ENCODE results near the gene C10orf71. TPM values are rescaled to one million over a fixed set of nuclear protein-coding genes. Genes with fewer than 3 reads are reported as not detected.

C10orf71 gene
- total and polyA plus RNA-seq, 2 of the 8 experiments (the other 6 are each of a cell fraction or from before 2014, with no cell fraction given), result not detected

DNA sequence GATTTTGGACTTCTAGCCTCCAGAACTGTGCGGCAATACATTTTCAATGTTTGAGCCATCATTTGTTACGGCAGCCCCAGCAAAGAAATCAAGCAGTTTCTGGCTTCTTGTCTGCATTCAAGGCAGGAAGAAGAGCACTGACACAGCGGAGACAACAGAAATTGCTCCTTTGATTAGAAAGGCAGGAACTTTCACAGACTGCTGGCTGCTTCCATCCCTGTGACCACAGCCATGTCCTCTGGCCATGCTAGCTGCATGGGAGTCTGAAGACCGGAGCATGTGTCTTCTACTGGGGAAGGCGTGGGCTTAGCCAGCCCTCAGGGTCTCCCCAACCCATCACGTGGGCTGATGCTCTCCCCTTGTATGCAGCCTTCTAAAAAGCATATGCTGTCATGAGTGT is 19.1 kb downstream of the C10orf71 start:
- no peak overlapping the region for H2AK5ac ChIP-seq (ENCODE audit: low read depth, low read length)
- WGBS, 2 experiments (ENCODE audit: extremely low coverage in 1 of 2, insufficient coverage in 1 of 2, insufficient read length in 1 of 2, insufficient replicate concordance in 2 of 2, low coverage in 1 of 2, low lambda C conversion rate in 2 of 2, missing lambda C conversion rate in 1 of 2), result 95% methylated on average over 5 of the region's 6 CpGs; no CpG with 5 or more reads in 1 of the 2 experiments

More for the DNA sequence above, 19.1 kb downstream of the C10orf71 start:
- Histone ChIP-seq H4K8ac (ENCODE audit: extremely low read depth, insufficient read depth, low read length) (no peak overlapping the region), H3K36me3 (ENCODE audit: control insufficient read depth in 2 of 4, insufficient read depth in 4 of 4, low read length in 3 of 4) (no peaks in the 10 kb centered on the region), H3K4me2 (ENCODE audit: insufficient read depth in 1 of 2, low read depth in 2 of 2, low read length in 2 of 2) (no peak overlapping the region), H3K9ac (replicated peaks in 1 of 4; ENCODE audit: extremely low read depth in 1 of 4, low read depth in 3 of 4, low read length in 3 of 4) (no peak overlapping the region), H3K27me3 (replicated peaks in 1 of 4; ENCODE audit: control insufficient read depth in 3 of 4, extremely low read depth in 1 of 4, insufficient read depth in 3 of 4, low read length in 3 of 4) (no peaks in the 10 kb centered on the region), H2BK15ac (ENCODE audit: low read length) (no peak overlapping the region), H4K5ac (ENCODE audit: insufficient read length, low read depth, low read length) (no peak overlapping the region), H3K4me3 (ENCODE audit: extremely low read depth in 1 of 4, insufficient read depth in 2 of 4, low read depth in 3 of 4, low read length in 4 of 4) (no peak overlapping the region), H3K9me3 (ENCODE audit: insufficient read depth in 2 of 2, low read depth in 1 of 2, low read length in 1 of 2) (no peaks in the 10 kb centered on the region), H3K27ac (ENCODE audit: low read depth, low read length) (no peak overlapping the region), H2BK12ac (ENCODE audit: low read depth, low read length) (no peak overlapping the region), H3K23me2 (ENCODE audit: low read depth, low read length) (no peaks in the 10 kb centered on the region), H3K23ac (ENCODE audit: insufficient read length) (no peak overlapping the region), H3K14ac (ENCODE audit: insufficient read length) (no peak overlapping the region), H3K4ac (replicated peaks; ENCODE audit: insufficient read length, low read depth, low read length) (no peak overlapping the region), H2BK20ac (ENCODE audit: low read length) (no peak overlapping the region), H3K4me1 (replicated peaks in 1 of 4; ENCODE audit: control insufficient read depth in 3 of 4, insufficient read depth in 4 of 4, low read length in 3 of 4) (no peaks in the 10 kb centered on the region), H4K91ac (replicated peaks; ENCODE audit: insufficient read length, low read length) (no peak overlapping the region), H2AFZ (ENCODE audit: low read length) (no peak overlapping the region), H3K18ac (ENCODE audit: extremely low read depth, low read length) (no peak overlapping the region), H2BK5ac (ENCODE audit: low read depth, low read length) (no peak overlapping the region), H3K79me2 (ENCODE audit: control insufficient read depth in 1 of 2, insufficient read depth in 2 of 2, low read length in 2 of 2) (no peaks in the 10 kb centered on the region), H4K20me1 (replicated peaks in 1 of 2; ENCODE audit: control insufficient read depth in 1 of 2, insufficient read depth in 2 of 2, low read length in 2 of 2) (no peaks in the 10 kb centered on the region), H2BK120ac (replicated peaks; ENCODE audit: low read depth, low read length) (no peak overlapping the region), H3K56ac (replicated peaks; ENCODE audit: insufficient read length, low read depth, low read length) (no peak overlapping the region), H3K79me1 (ENCODE audit: low read depth, low read length) (no peaks in the 10 kb centered on the region)
- TF ChIP-seq, protein P1, sequence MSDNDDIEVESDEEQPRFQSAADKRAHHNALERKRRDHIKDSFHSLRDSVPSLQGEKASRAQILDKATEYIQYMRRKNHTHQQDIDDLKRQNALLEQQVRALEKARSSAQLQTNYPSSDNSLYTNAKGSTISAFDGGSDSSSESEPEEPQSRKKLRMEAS (IDR thresholded peaks at IDR 0.05), result no peak
- TF ChIP-seq RXRA (IDR thresholded peaks at IDR 0.05; ENCODE audit: insufficient read depth, low read depth, low read length), result no peak
- no peak for TF ChIP-seq SUZ12 (IDR thresholded peaks at IDR 0.05; ENCODE audit: low read length)
- no peak for TF ChIP-seq SIX5 (IDR thresholded peaks at IDR 0.05; ENCODE audit: low read depth, low read length)
- no peak for TF ChIP-seq SP2 (IDR thresholded peaks at IDR 0.05; ENCODE audit: low read length)
- TF ChIP-seq TEAD4 (IDR thresholded peaks at IDR 0.05; ENCODE audit: low read depth, low read length), result no peak
- ChIA-PET POLR2A (ENCODE audit: partially characterized antibody) (no interaction called here), CTCF (ENCODE audit: partially characterized antibody) (interaction anchor here (0.9 to 1.5 kb wide), 2 partner anchors 37 to 91 kb away, joined by 3 to 5 read pairs; no protein-coding TSS in a partner anchor)
- DNase-seq (ENCODE audit: low read depth in 1 of 2, low spot score in 2 of 2) (no peak), FAIRE-seq (no peak)
